Measurements from ENCODE around the gene PTPRN. TPM values are rescaled to one million over a fixed set of nuclear protein-coding genes. Genes with fewer than 3 reads are reported as not detected.

PTPRN gene
- total and polyA plus RNA-seq, 9 of the 15 experiments (the other 6 are each of a cell fraction or from before 2014, with no cell fraction given) = 0.15 to 2.4 (median 0.43) TPM; not detected in 1

- DNase-seq (ENCODE audit: extremely low read depth in 1 of 4, low spot score in 3 of 4) (no peak), FAIRE-seq (no peak), ATAC-seq (no peak)
- CTCF ChIA-PET (ENCODE audit: low intra/inter-chr PET ratio) = no interaction called here
- Histone ChIP-seq H3K9me1 (ENCODE audit: control insufficient read depth, insufficient read depth, low read length) (no peaks in the 10 kb centered on the region), H4K20me1 (replicated peaks; ENCODE audit: control insufficient read depth, insufficient read depth, low read length) (no peaks in the 10 kb centered on the region), H2AFZ (ENCODE audit: low read depth, low read length) (no peak overlapping the region), H3K4me2 (ENCODE audit: insufficient read depth, low read length) (no peak overlapping the region), H3K27ac (ENCODE audit: extremely low read depth, low read depth, low read length) (no peak overlapping the region), H3K79me2 (ENCODE audit: control insufficient read depth, insufficient read depth, low read length) (no peaks in the 10 kb centered on the region), H3K4me3 (no peak overlapping the region), H3K9ac (ENCODE audit: insufficient read depth in 1 of 2, low read depth in 2 of 2, low read length in 2 of 2) (no peak overlapping the region), H3K36me3 (ENCODE audit: control insufficient read depth, insufficient read depth, low read length) (no peaks in the 10 kb centered on the region), H3K4me1 (replicated peaks in 1 of 2; ENCODE audit: control insufficient read depth in 2 of 2, insufficient read depth in 2 of 2, low read length in 2 of 2) (peaks cover 38 to 64% of the 10 kb centered on the region in 2 experiments), H3K27me3 (ENCODE audit: control insufficient read depth in 2 of 2, insufficient read depth in 2 of 2, low read length in 2 of 2) (no peaks in the 10 kb centered on the region), H3K9me3 (replicated peaks; ENCODE audit: control insufficient read depth, insufficient read depth, low read depth, low read length) (no peaks in the 10 kb centered on the region)
- WGBS (ENCODE audit: insufficient coverage, low coverage, missing lambda C conversion rate) = 51% methylated on average over 9 of the region's 16 CpGs
- intact Hi-C loops (cut with micrococcal nuclease) = no loop called here
- BruUV-seq (replicated peaks) = no TSS peak
- in situ Hi-C loops (cut with MboI) = loop anchor here (5.0 kb wide), 1 partner anchor 118 kb away; the partner anchor contains the start of gene SLC23A3
- POLR2A ChIA-PET = interaction anchor here (0.7 to 1.2 kb wide), 3 partner anchors 10 to 853 kb away, joined by 3 to 4 read pairs (median 3); no protein-coding TSS in a partner anchor
- TF ChIP-seq MCM2 (IDR thresholded peaks at IDR 0.05; ENCODE audit: low read depth) = no peak
- no peak for TF ChIP-seq AFF1 (IDR thresholded peaks at IDR 0.05; ENCODE audit: low read depth in 1 of 2, partially characterized antibody in 2 of 2)
- no peak for TF ChIP-seq HINFP (tag; conservative IDR thresholded peaks at IDR 0.05; ENCODE audit: low read depth)
- no peak for TF ChIP-seq CGGBP1 (CRISPR knock-in tag; IDR thresholded peaks at IDR 0.05)
- TF ChIP-seq TBP (optimal IDR thresholded peaks at IDR 0.05; ENCODE audit: low read depth, low read length) = no peak
- TF ChIP-seq HCFC1 (IDR thresholded peaks at IDR 0.05; ENCODE audit: low read depth, low read length) = no peak
- TF ChIP-seq USF1 (CRISPR knock-in tag; IDR thresholded peaks at IDR 0.05) = no peak
- no peak for TF ChIP-seq CEBPB (tag; IDR thresholded peaks at IDR 0.05)
- TF ChIP-seq TOE1 (IDR thresholded peaks at IDR 0.05; ENCODE audit: borderline replicate concordance) = no peak
- no peak for TF ChIP-seq TOE1 (CRISPR knock-in tag; IDR thresholded peaks at IDR 0.05; ENCODE audit: borderline replicate concordance, low read depth)
- TF ChIP-seq ZBTB34 (CRISPR knock-in tag; IDR thresholded peaks at IDR 0.05) = no peak
- TF ChIP-seq DMBX1 (CRISPR knock-in tag; IDR thresholded peaks at IDR 0.05; ENCODE audit: borderline replicate concordance) = no peak
- TF ChIP-seq SNIP1 (IDR thresholded peaks at IDR 0.05; ENCODE audit: low read depth) = no peak
These were observed 18.6 kb downstream of the PTPRN start for GRCh38 chr2:219290381-219291171.
